HepG2 (cell line): ENCODE results near the gene ATP1B2. TPM values are rescaled to one million over a fixed set of nuclear protein-coding genes. Genes with fewer than 3 reads are reported as not detected.

Source experiments
- AHR ChIP-seq: IDR thresholded peaks from 2 replicates; pipeline ENCODE4 v1.6.1; 2018; ENCODE audit warnings: missing genetic modification reagents, missing compliant biosample characterization
- CBFB ChIP-seq: sonication (generic); formaldehyde crosslinking; IDR thresholded peaks from 2 replicates; pipeline ENCODE4 v1.4.0; 2020; ENCODE audit warnings: missing genetic modification reagents
- DMTF1 ChIP-seq: sonication (generic); formaldehyde crosslinking; IDR thresholded peaks from 2 replicates; pipeline ENCODE4 v1.4.0; 2020; ENCODE audit warnings: mild to moderate bottlenecking, missing genetic modification reagents
- FOXK2 ChIP-seq: fragments of 450-650 bp; IDR thresholded peaks from 2 replicates; pipeline ENCODE4 v1.6.1; 2016
- HIVEP1 ChIP-seq: sonication (generic); formaldehyde crosslinking; IDR thresholded peaks from 2 replicates; pipeline ENCODE4 v1.4.0; 2020; ENCODE audit warnings: mild to moderate bottlenecking, missing genetic modification reagents
- KDM2A ChIP-seq: sonication (generic); formaldehyde crosslinking; IDR thresholded peaks from 2 replicates; pipeline ENCODE4 v1.4.0; 2020; ENCODE audit warnings: low read depth, missing genetic modification reagents, borderline replicate concordance
- KDM3A ChIP-seq: IDR thresholded peaks from 2 replicates; pipeline ENCODE4 v1.6.1; 2018; ENCODE audit warnings: low read depth, missing compliant biosample characterization
- NFE2L2 ChIP-seq: fragments of 150-350 bp; IDR thresholded peaks from 2 replicates; pipeline ENCODE4 v1.6.1; 2014; ENCODE audit warnings: low read length
- PPARG ChIP-seq: conservative IDR thresholded peaks from 2 replicates; pipeline ENCODE4 v1.6.1; 2016; ENCODE audit warnings: missing biosample characterization, missing genetic modification reagents
- RFX1 ChIP-seq: fragments of 450-650 bp; IDR thresholded peaks from 2 replicates; pipeline ENCODE4 v1.6.1; 2017
- RFXANK ChIP-seq: IDR thresholded peaks from 2 replicates; pipeline ENCODE4 v1.6.1; 2016
- SMAD9 ChIP-seq: sonication (generic); formaldehyde crosslinking; IDR thresholded peaks from 2 replicates; pipeline ENCODE4 v1.5.1; 2020; ENCODE audit warnings: mild to moderate bottlenecking, missing genetic modification reagents
- SP1 ChIP-seq, 2 experiments: fragments of 450-650 bp in 1 of 2; sonication (generic) in 1 of 2; formaldehyde crosslinking in 1 of 2; IDR thresholded peaks; 2 replicates each; pipeline versions ENCODE4 v1.4.0 to v1.6.1; 2016 to 2020; ENCODE audit warnings: missing genetic modification reagents in 1 of 2
- SP2 ChIP-seq: sonication (generic); formaldehyde crosslinking; IDR thresholded peaks from 2 replicates; pipeline ENCODE4 v1.5.1; 2020; ENCODE audit warnings: mild to moderate bottlenecking, missing genetic modification reagents
- ZBTB43 ChIP-seq: sonication (generic); formaldehyde crosslinking; conservative IDR thresholded peaks from 2 replicates; pipeline ENCODE4 v1.4.0; 2020; ENCODE audit warnings: missing genetic modification reagents
- ZBTB8A ChIP-seq: sonication (generic); formaldehyde crosslinking; IDR thresholded peaks from 2 replicates; pipeline ENCODE4 v1.4.0; 2020; ENCODE audit warnings: mild to moderate bottlenecking, low read depth, missing genetic modification reagents, borderline replicate concordance
- ZNF225 ChIP-seq: sonication (generic); formaldehyde crosslinking; IDR thresholded peaks from 2 replicates; pipeline ENCODE4 v1.4.0; 2020; ENCODE audit warnings: mild to moderate bottlenecking, missing genetic modification reagents
- ZNF282 ChIP-seq: fragments of 450-650 bp; IDR thresholded peaks from 2 replicates; pipeline ENCODE4 v1.6.1; 2018; ENCODE audit not compliant: partially characterized antibody
- ZNF446 ChIP-seq: sonication (generic); formaldehyde crosslinking; IDR thresholded peaks from 2 replicates; pipeline ENCODE4 v1.5.0; 2020; ENCODE audit warnings: mild to moderate bottlenecking, missing genetic modification reagents
- ZNF607 ChIP-seq: sonication (generic); formaldehyde crosslinking; IDR thresholded peaks from 2 replicates; pipeline ENCODE4 v1.5.1; 2020; ENCODE audit warnings: missing genetic modification reagents, mild to moderate bottlenecking, borderline replicate concordance
- ZNF724P ChIP-seq: sonication (generic); formaldehyde crosslinking; IDR thresholded peaks from 2 replicates; pipeline ENCODE4 v1.8.0; 2022; ENCODE audit warnings: missing genetic modification reagents, borderline replicate concordance
- ZSCAN12 ChIP-seq: sonication (generic); formaldehyde crosslinking; IDR thresholded peaks from 2 replicates; pipeline ENCODE4 v1.9.0; 2021; ENCODE audit warnings: mild to moderate bottlenecking, missing genetic modification reagents
- polyA plus RNA-seq, 8 experiments: library from polyadenylated mRNA; depleted of rRNA in 3 of 8; stranded (reverse) in 7 of 8; unstranded in 1 of 8; fragments of >200 nt; fragmentation: Illumina TruSeq in 4 of 8; extraction: Trizol in 4 of 8; gene quantifications; 2 replicates each; pipeline versions ENCODE4 v1.2.1 to v1.2.3, GENCODE V29; 2011 to 2016; ENCODE audit warnings: low read depth in 4 of 8, missing spikeins in 1 of 8, mixed read lengths in 1 of 8; ENCODE audit not compliant: insufficient read depth in 1 of 8
- total RNA-seq, 5 experiments: library from RNA; depleted of rRNA; stranded (reverse); fragments of >200 nt; fragmentation: Illumina TruSeq; extraction: Trizol; gene quantifications; 2 replicates each; pipeline ENCODE4 v1.2.3, GENCODE V29; 2016; ENCODE audit warnings: low read depth in 1 of 5
- TF ChIP-seq, protein P1 (sequence below), 2 experiments: sonication (generic) in 1 of 2; formaldehyde crosslinking in 1 of 2; IDR thresholded peaks; 2 replicates each; pipeline versions ENCODE4 v1.4.0 to v1.6.1; 2016 to 2020; ENCODE audit warnings: borderline replicate concordance in 1 of 2, low read depth in 1 of 2, mild to moderate bottlenecking in 1 of 2, missing genetic modification reagents in 1 of 2

Gene ATP1B2
- total and polyA plus RNA-seq, 2 of the 13 experiments (the other 11 are each of a cell fraction or from before 2014, with no cell fraction given): not detected

- TF ChIP-seq ZNF282 (no peak), DMTF1 (CRISPR knock-in tag) (no peak), ZNF446 (CRISPR knock-in tag) (no peak), ZSCAN12 (no peak), HIVEP1 (CRISPR knock-in tag) (peak; percentile 76), NFE2L2 (no peak), SMAD9 (CRISPR knock-in tag) (no peak), SP2 (CRISPR knock-in tag) (peak; percentile 44; the same call in 1 of the 2 replicates), RFX1 (no peak), ZNF724P (no peak), PPARG (CRISPR knock-in tag) (peak; percentile 57), SP1 (IDR thresholded peaks at IDR 0.05) (no peak), SP1 (CRISPR knock-in tag; IDR thresholded peaks at IDR 0.05) (peak; percentile 75; the same call in 1 of the 2 replicates), KDM3A (CRISPR knock-in tag) (0 out of 2 replicates have a peak, but pooled peaks have one; percentile 47), KDM2A (CRISPR knock-in tag) (peak; percentile 78; the same call in 1 of the 2 replicates), CBFB (peak; percentile 79; the same call in 1 of the 2 replicates), ZNF607 (CRISPR knock-in tag) (peak; percentile 45; the same call in 1 of the 2 replicates), RFXANK (CRISPR knock-in tag) (no peak), ZBTB43 (CRISPR knock-in tag) (peak; percentile 68; the same call in 1 of the 2 replicates), FOXK2 (no peak), AHR (CRISPR knock-in tag) (no peak), ZBTB8A (CRISPR knock-in tag) (no peak), ZNF225 (CRISPR knock-in tag) (no peak)
- TF ChIP-seq, protein P1, sequence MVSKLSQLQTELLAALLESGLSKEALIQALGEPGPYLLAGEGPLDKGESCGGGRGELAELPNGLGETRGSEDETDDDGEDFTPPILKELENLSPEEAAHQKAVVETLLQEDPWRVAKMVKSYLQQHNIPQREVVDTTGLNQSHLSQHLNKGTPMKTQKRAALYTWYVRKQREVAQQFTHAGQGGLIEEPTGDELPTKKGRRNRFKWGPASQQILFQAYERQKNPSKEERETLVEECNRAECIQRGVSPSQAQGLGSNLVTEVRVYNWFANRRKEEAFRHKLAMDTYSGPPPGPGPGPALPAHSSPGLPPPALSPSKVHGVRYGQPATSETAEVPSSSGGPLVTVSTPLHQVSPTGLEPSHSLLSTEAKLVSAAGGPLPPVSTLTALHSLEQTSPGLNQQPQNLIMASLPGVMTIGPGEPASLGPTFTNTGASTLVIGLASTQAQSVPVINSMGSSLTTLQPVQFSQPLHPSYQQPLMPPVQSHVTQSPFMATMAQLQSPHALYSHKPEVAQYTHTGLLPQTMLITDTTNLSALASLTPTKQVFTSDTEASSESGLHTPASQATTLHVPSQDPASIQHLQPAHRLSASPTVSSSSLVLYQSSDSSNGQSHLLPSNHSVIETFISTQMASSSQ (IDR thresholded peaks at IDR 0.05; ENCODE audit: low read depth): no peak; the same call in 1 of the 2 replicates
- TF ChIP-seq, protein P1 (CRISPR knock-in tag; IDR thresholded peaks at IDR 0.05; ENCODE audit: borderline replicate concordance): peak; percentile 49; the same call in 1 of the 2 replicates
These were observed 23.2 kb upstream of the ATP1B2 start, which contains the start of gene SAT2 (continued) for GRCh38 chr17:7627250-7628121.
